ENCODE data around the gene TBC1D2. TPM values are rescaled to one million over a fixed set of nuclear protein-coding genes. Genes with fewer than 3 reads are reported as not detected.

Gene TBC1D2
- total RNA-seq, 2 experiments from 2014 or later = 3.1 to 5.5 TPM

DNA sequence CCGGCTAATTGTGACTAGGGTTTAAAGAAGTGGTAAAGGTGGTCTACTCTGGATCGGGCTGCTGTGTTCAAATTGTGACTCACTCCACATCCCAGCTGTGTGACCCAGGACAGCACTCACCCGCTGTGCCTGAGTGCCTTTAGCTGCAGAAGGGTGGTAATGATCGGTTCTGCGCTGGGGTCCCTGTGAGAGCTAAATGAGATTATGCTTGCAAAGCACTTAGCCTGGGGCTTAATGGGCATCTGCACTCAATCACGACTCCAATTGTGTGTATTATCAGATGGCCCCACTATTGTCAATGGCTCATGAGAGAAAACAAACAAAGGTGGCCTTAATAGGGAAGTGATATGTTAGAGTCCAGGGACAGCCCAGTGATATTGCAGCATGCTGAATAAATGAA is 25.1 kb upstream of the TBC1D2 start:
- Histone ChIP-seq H3K36me3 (ENCODE audit: insufficient read depth, low read length) (no peaks in the 10 kb centered on the region), H2AFZ (ENCODE audit: low read length) (no peak overlapping the region), H4K20me1 (ENCODE audit: insufficient read depth, low read length) (no peaks in the 10 kb centered on the region), H3K4me1 (ENCODE audit: insufficient read depth, low read length, poor library complexity, severe bottlenecking) (no peaks in the 10 kb centered on the region), H3K9me2 (ENCODE audit: insufficient read depth, low read length) (no peaks in the 10 kb centered on the region), H3K79me2 (ENCODE audit: insufficient read depth, low read depth, low read length) (no peaks in the 10 kb centered on the region), H3K4me3 (ENCODE audit: low read depth, low read length, poor library complexity, severe bottlenecking) (no peak overlapping the region), H3K27ac (ENCODE audit: low read depth, low read length, poor library complexity, severe bottlenecking) (no peak overlapping the region), H3K9me3 (ENCODE audit: low read length) (no peaks in the 10 kb centered on the region), H3K4me2 (ENCODE audit: low read length) (no peak overlapping the region)
- no peak for TF ChIP-seq EZH2phosphoT487 (IDR thresholded peaks at IDR 0.05; ENCODE audit: borderline replicate concordance, low read depth, low read length)
- TF ChIP-seq, protein P1, sequence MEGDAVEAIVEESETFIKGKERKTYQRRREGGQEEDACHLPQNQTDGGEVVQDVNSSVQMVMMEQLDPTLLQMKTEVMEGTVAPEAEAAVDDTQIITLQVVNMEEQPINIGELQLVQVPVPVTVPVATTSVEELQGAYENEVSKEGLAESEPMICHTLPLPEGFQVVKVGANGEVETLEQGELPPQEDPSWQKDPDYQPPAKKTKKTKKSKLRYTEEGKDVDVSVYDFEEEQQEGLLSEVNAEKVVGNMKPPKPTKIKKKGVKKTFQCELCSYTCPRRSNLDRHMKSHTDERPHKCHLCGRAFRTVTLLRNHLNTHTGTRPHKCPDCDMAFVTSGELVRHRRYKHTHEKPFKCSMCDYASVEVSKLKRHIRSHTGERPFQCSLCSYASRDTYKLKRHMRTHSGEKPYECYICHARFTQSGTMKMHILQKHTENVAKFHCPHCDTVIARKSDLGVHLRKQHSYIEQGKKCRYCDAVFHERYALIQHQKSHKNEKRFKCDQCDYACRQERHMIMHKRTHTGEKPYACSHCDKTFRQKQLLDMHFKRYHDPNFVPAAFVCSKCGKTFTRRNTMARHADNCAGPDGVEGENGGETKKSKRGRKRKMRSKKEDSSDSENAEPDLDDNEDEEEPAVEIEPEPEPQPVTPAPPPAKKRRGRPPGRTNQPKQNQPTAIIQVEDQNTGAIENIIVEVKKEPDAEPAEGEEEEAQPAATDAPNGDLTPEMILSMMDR (conservative IDR thresholded peaks at IDR 0.05; ENCODE audit: low read length) = no peak
- POLR2A ChIA-PET = interaction anchor here (0.5 kb wide), 1 partner anchor 380 kb away, joined by 3 read pairs; no protein-coding TSS in a partner anchor
- CTCF ChIA-PET (ENCODE audit: unreplicated experiment) = no interaction called here
- intact Hi-C loops (cut with micrococcal nuclease; ENCODE audit: unreplicated experiment) = no loop called here
- BruUV-seq (replicated peaks) = no TSS peak
- no peak for DNase-seq (ENCODE audit: low spot score)

DNA sequence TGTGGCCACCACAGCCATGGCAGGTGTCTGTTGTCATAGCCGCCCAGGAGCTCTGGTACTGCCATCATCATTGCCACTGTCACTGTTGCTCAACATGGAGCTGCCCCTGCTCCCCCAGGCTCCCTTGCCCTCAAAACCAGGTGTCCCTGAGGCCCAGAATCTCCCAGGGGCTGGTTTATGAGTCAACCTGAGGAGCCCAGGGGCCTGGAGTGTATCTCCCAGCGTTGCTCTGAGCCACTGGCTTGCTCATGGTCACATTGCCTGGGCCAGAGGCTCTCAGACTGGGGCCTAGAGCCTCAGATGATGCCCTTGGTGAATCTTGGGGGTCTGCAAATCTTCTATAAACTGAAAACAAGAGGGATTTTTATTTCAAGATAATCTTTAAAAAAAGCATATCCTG is 24.7 kb upstream of the TBC1D2 start:
- H3K4me1 ChIP-seq (ENCODE audit: insufficient read depth, low read length, poor library complexity, severe bottlenecking) = no peaks in the 10 kb centered on the region
- H3K4me2 ChIP-seq (ENCODE audit: low read length) = no peak overlapping the region
- H3K36me3 ChIP-seq (ENCODE audit: insufficient read depth, low read length) = no peaks in the 10 kb centered on the region
- no peak overlapping the region for H3K27ac ChIP-seq (ENCODE audit: low read depth, low read length, poor library complexity, severe bottlenecking)
- no peaks in the 10 kb centered on the region for H3K9me2 ChIP-seq (ENCODE audit: insufficient read depth, low read length)
- no peak for DNase-seq (ENCODE audit: low spot score)
- POLR2A ChIA-PET = no interaction called here
- intact Hi-C loops (cut with micrococcal nuclease; ENCODE audit: unreplicated experiment) = no loop called here
- H2AFZ ChIP-seq (ENCODE audit: low read length) = no peak overlapping the region
- H3K4me3 ChIP-seq (ENCODE audit: low read depth, low read length, poor library complexity, severe bottlenecking) = no peak overlapping the region
- H3K9me3 ChIP-seq (ENCODE audit: low read length) = no peaks in the 10 kb centered on the region
- BruUV-seq (replicated peaks) = no TSS peak
- CTCF ChIA-PET (ENCODE audit: unreplicated experiment) = no interaction called here
- TF ChIP-seq, protein P1 (conservative IDR thresholded peaks at IDR 0.05; ENCODE audit: low read length) = no peak
- no peak for TF ChIP-seq EZH2phosphoT487 (IDR thresholded peaks at IDR 0.05; ENCODE audit: borderline replicate concordance, low read depth, low read length)
- no peaks in the 10 kb centered on the region for H4K20me1 ChIP-seq (ENCODE audit: insufficient read depth, low read length)
- no peaks in the 10 kb centered on the region for H3K79me2 ChIP-seq (ENCODE audit: insufficient read depth, low read depth, low read length)

DNA sequence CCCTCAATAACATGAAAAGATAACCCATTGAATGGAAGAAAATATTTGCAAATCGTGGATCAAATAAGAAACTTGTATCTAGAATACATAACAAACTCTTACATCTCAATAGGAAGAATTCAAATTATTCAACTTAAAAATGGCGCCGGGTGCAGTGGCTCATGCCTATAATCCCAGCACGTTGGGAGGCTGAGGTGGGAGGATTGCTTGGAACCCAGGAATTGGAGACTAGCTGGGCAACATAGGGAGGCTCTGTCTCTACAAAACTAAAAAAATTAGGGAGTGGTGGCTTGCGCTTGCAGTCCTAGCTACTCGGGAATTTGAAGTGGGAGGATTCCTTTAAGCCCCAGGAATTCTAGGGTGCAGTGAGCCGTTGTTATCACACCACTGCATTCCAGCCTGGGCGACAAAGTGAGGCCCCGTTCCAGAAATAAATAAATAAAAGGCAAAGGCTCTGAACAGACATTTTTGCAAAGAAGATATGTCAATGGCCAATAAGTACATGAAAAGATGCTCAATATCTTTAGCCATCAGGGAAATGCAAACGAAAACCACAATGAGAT is 21.5 kb upstream of the TBC1D2 start:
- Histone ChIP-seq H3K79me2 (ENCODE audit: insufficient read depth, low read depth, low read length) (no peaks in the 10 kb centered on the region), H3K9me3 (ENCODE audit: low read length) (no peaks in the 10 kb centered on the region), H3K4me1 (ENCODE audit: insufficient read depth, low read length, poor library complexity, severe bottlenecking) (no peaks in the 10 kb centered on the region), H3K4me3 (ENCODE audit: low read depth, low read length, poor library complexity, severe bottlenecking) (no peak overlapping the region), H2AFZ (ENCODE audit: low read length) (no peak overlapping the region), H3K4me2 (ENCODE audit: low read length) (no peak overlapping the region), H3K9me2 (ENCODE audit: insufficient read depth, low read length) (no peaks in the 10 kb centered on the region), H3K36me3 (ENCODE audit: insufficient read depth, low read length) (no peaks in the 10 kb centered on the region), H4K20me1 (ENCODE audit: insufficient read depth, low read length) (no peaks in the 10 kb centered on the region), H3K27ac (ENCODE audit: low read depth, low read length, poor library complexity, severe bottlenecking) (no peak overlapping the region)
- TF ChIP-seq, protein P1 (conservative IDR thresholded peaks at IDR 0.05; ENCODE audit: low read length) = no peak
- TF ChIP-seq EZH2phosphoT487 (IDR thresholded peaks at IDR 0.05; ENCODE audit: borderline replicate concordance, low read depth, low read length) = no peak
- no peak for DNase-seq (ENCODE audit: low spot score)
- intact Hi-C loops (cut with micrococcal nuclease; ENCODE audit: unreplicated experiment) = no loop called here
- POLR2A ChIA-PET = no interaction called here
- CTCF ChIA-PET (ENCODE audit: unreplicated experiment) = no interaction called here
- BruUV-seq (replicated peaks) = no TSS peak
